ENCODE measurements around the gene ACSF3.

ACSF3 gene

DNA sequence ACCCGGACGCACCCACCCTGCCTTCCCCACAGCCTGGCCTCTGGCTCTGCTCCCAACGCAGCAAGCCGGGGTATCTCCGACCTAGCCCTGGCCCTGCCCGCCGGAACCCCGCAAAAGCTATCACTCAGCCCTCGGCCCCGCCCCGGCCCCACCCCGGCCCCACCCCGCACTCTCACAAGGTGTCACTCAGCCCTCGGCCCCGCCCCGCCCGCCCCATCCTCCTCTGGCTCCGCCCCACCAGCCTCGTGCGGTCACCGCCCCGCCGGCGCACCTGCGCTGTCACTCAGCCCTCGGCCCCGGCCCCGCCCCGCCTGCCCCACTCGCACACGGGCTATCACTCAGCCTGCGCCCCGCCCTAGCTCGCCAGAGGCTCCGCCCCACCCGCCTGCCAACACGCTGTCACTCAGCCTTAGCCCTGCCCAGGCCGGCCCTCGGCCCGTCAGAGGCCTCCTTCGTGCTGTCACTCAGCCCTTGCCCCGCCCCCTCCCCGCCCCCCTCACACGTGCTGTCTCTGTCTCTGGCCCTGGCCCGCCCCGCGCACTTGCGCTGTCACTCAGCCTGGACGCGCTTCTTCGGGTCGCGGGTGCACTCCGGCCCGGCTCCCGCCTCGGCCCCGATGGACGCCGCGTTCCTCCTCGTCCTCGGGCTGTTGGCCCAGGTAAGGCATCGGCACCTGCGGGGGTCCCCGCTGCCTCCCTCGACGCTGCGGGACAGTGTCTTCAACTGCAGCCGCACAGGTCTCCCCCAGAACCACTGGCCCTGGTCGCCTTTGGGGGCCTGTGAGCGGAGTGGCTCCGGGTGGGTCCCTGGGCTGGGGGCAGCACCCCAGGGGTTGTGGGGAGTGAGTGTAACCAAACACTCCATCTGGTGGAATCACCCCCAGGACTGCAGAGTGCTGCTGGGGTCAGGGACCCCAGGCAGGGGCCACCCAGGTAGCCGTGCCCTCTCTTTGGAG lies 77.8 kb downstream of the ACSF3 start, which contains the start of gene CDH15:
CDH15 (plus strand) TSS at position 533 of the 955 bp plus-strand sequence; CDS start at position 617, 84 bp downstream.
- H3K4me3 ChIP-seq (replicated peaks; ENCODE audit: low read depth, low read length): no peak within 1 kb of the TSS
- TF ChIP-seq, protein P1, sequence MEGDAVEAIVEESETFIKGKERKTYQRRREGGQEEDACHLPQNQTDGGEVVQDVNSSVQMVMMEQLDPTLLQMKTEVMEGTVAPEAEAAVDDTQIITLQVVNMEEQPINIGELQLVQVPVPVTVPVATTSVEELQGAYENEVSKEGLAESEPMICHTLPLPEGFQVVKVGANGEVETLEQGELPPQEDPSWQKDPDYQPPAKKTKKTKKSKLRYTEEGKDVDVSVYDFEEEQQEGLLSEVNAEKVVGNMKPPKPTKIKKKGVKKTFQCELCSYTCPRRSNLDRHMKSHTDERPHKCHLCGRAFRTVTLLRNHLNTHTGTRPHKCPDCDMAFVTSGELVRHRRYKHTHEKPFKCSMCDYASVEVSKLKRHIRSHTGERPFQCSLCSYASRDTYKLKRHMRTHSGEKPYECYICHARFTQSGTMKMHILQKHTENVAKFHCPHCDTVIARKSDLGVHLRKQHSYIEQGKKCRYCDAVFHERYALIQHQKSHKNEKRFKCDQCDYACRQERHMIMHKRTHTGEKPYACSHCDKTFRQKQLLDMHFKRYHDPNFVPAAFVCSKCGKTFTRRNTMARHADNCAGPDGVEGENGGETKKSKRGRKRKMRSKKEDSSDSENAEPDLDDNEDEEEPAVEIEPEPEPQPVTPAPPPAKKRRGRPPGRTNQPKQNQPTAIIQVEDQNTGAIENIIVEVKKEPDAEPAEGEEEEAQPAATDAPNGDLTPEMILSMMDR (IDR thresholded peaks at IDR 0.05; ENCODE audit: low read depth, low read length, missing control alignments): no peak
- peak; percentile 70 for DNase-seq (ENCODE audit: extremely low read depth, low read depth)

DNA sequence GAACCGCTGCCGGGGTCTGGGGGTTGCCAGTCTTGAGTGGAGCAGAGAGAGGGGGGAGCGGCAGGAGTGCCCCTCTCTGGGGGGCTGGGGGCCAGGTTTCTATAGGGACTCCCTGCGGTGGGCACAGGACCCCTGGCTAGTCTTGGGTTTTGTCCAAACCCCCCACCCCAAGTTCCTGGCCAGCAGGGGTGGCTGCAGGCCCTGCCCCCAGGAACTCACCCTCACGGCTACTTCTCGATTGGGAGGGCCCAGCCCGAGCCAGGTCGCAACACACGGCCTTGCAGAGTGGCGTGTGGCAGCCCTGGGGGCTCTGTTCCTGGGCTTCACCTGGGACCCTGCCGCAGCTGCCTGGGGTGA lies 78.5 kb downstream of the ACSF3 start:
- TF ChIP-seq, protein P1 (IDR thresholded peaks at IDR 0.05; ENCODE audit: low read depth, low read length, missing control alignments): no peak
- no peak overlapping the region for H3K4me3 ChIP-seq (replicated peaks; ENCODE audit: low read depth, low read length)
- DNase-seq (ENCODE audit: extremely low read depth, low read depth): no peak

DNA sequence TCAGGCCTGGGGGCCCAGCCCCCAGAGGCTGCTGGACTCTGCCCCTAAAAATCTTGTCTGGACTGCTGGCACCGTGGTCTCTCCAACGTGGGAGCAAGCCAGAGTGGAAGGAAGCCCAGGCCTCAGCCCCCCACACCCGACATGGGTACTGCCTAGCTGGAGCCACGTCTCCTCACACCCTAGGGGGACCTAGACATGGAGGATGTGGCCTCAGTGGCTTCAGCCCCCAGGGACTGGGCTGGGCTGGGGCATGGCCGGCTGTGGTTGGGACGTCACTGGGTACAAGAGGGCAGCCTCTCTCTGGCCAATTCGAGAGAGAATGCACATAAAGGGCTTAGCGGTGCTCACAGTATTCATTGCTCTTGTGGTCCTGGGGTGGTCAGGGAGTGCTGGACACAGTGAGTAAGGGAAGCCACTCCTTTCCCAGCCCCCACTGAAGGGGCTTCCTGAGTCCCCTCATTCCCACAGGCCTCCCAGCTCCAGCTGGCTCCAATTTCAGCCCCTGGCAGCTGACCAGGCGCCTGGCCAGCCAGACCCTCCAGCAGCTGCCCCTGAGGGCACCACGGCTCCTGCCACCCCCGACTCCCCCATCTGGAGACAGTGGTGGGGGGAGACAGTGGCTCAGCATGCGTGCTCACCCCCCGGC lies 79.0 kb downstream of the ACSF3 start:
- TF ChIP-seq, protein P1 (IDR thresholded peaks at IDR 0.05; ENCODE audit: low read depth, low read length, missing control alignments): no peak
- no peak overlapping the region for H3K4me3 ChIP-seq (replicated peaks; ENCODE audit: low read depth, low read length)
- DNase-seq (ENCODE audit: extremely low read depth, low read depth): no peak

DNA sequence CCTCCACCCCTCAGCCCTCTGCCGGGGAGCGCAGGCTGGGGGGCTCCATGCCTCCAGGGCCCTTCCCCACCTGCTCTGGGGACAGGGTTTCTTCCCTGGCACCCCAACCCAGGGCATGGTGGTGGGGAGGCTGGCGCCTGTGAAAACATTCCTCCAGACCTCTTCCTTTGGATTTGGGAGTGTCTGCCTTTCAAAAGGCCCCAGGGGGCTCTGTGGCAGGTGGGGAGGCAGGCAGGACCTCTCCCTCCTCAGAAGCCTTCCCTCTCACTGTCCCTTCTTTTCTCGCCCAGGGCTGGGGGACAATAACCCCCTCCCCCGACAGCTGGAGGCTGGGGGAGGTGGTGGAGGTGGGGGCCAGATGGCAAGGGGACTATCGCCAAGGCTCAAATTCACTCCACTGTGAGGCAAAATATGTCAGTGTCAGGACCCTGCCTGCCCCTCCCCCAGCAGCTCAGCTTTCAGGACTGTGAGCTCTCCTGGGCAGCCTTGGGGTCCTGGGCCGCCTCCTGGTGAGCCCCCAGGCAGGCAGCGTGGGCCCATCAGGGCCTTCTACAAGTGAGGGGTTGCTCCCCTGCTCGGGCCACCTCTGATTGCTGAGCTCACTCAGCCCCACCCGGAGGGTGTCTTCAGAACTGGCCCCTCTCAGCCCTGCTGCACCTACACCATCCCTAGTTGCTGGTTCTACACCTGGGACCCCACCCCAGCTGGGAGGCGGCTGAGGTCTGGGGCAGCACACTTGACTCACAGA lies 79.7 kb downstream of the ACSF3 start:
- H3K4me3 ChIP-seq (replicated peaks; ENCODE audit: low read depth, low read length): no peak overlapping the region
- TF ChIP-seq, protein P1 (IDR thresholded peaks at IDR 0.05; ENCODE audit: low read depth, low read length, missing control alignments): no peak
- no peak for DNase-seq (ENCODE audit: extremely low read depth, low read depth)

DNA sequence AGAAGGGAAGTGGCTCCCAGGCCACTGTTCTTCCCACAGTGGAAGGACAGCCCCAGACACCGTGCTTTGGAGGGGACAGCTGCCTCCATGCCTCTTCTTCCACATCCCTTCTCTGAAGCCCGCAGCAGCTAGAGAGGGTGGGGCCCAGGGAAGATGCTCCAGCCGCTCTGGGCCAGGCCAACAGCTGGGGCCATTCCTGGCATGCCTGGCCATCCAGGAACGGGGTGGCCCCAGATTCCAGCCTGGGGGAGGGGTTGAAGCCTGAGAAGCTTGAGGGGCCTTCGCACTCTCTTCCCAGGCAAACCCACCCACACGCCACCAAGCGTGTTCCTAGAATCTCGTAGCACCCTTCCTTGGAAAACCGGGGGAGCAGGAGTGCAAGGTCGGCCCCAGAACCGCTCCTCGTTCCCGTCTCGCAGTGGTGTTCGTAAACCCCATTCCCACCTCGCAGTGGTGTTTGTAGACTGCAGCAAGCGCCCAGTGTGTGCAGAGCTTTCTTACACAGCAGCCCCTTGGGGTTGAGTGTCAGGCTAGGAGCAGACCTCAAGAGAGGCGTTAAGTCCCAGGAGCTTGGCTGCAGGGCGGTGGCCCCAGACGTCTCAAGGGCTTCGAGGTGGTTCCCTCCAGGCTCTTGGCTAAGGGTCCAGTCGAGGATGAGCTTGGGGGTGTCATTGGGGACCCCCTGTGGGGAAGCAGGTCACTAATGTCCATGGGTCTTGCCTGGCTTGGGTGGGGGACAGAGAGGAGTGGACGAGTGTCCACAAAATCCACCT lies 80.6 kb downstream of the ACSF3 start:
- no peak overlapping the region for H3K4me3 ChIP-seq (replicated peaks; ENCODE audit: low read depth, low read length)
- TF ChIP-seq, protein P1 (IDR thresholded peaks at IDR 0.05; ENCODE audit: low read depth, low read length, missing control alignments): no peak
- DNase-seq (ENCODE audit: extremely low read depth, low read depth): no peak

DNA sequence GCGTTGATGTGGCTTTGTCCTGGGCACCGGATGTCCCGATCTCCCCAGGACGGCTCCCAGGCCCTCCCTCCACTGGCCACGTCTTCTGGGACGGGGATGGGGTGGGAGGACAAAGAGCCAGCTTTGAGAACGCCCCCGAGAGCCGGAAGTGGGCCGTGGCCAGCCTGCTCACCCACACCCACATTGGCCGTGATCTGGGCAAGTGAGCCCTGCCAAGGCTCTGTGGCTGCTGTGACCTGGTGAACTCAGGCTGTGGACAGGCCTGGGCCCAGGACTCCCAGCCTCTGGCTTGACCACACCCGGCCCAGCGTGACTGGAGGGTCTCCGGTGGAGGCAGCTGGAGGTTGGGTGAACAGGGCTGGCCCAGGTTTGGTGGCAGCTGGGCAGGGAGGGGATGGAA lies 81.2 kb downstream of the ACSF3 start:
- TF ChIP-seq, protein P1 (IDR thresholded peaks at IDR 0.05; ENCODE audit: low read depth, low read length, missing control alignments): no peak
- H3K4me3 ChIP-seq (replicated peaks; ENCODE audit: low read depth, low read length): no peak overlapping the region
- no peak for DNase-seq (ENCODE audit: extremely low read depth, low read depth)

All from HFF-Myc (cell line).